PC-9 (cell line): ENCODE data around the gene DMPK. TPM values are rescaled to one million over a fixed set of nuclear protein-coding genes. Genes with fewer than 3 reads are reported as not detected.

Experiments
- total RNA-seq: library from RNA; stranded (reverse); gene quantifications from 2 replicates; pipeline ENCODE4 v1.2.3, GENCODE V29; 2021

Gene DMPK
- total RNA-seq, 1 experiment from 2014 or later: 110 TPM

Other genes with a start within 250 kb of the DMPK start
- 10.8 and 15.2 TPM in 2 replicates for gene OPA3, start 197.7 kb downstream of the DMPK start, total RNA-seq
- gene GPR4, start 180.3 kb downstream of the DMPK start, total RNA-seq: not detected in 2 replicates
- 61.7 and 68.9 TPM in 2 replicates for gene EML2, start 143.1 kb downstream of the DMPK start, total RNA-seq
- gene GIPR, start 114.3 kb downstream of the DMPK start, total RNA-seq: 5.8 and 6.7 TPM in 2 replicates
- 718 and 740 TPM in 2 replicates for gene SNRPD2, start 90.5 kb downstream of the DMPK start, total RNA-seq
- 27.6 and 42.8 TPM in 2 replicates for gene QPCTL, start 89.8 kb downstream of the DMPK start, total RNA-seq
- gene FBXO46, start 51.6 kb downstream of the DMPK start, total RNA-seq: 33.3 and 45.5 TPM in 2 replicates
- gene MEIOSIN, start 49.1 kb downstream of the DMPK start, total RNA-seq: not detected in 2 replicates
- 27.6 and 31.1 TPM in 2 replicates for gene SIX5, start 13.2 kb downstream of the DMPK start, total RNA-seq
- gene DMWD, start 10.4 kb upstream of the DMPK start, total RNA-seq: 66.7 and 71.1 TPM in 2 replicates
- 0.38 and 0.39 TPM in 2 replicates for gene RSPH6A, start 32.8 kb upstream of the DMPK start, total RNA-seq
- 85.5 and 121 TPM in 2 replicates for gene SYMPK, start 80.7 kb upstream of the DMPK start, total RNA-seq
- not detected in 2 replicates for gene FOXA3, start 81.8 kb upstream of the DMPK start, total RNA-seq
- 24.7 and 29.8 TPM in 2 replicates for gene IRF2BP1, start 103.7 kb upstream of the DMPK start, total RNA-seq
- 13.6 TPM in 2 replicates for gene MYPOP, start 120.1 kb upstream of the DMPK start, total RNA-seq
- gene NANOS2, start 132.3 kb upstream of the DMPK start, total RNA-seq: not detected in 2 replicates
- not detected in 2 replicates for gene NOVA2, start 191.4 kb upstream of the DMPK start, total RNA-seq
- gene CCDC61, start 213.0 kb upstream of the DMPK start, total RNA-seq: 22.8 and 24.8 TPM in 2 replicates
- not detected in 2 replicates for gene PGLYRP1, start 240.6 kb upstream of the DMPK start, total RNA-seq